H1 (cell line): ENCODE measurements around the gene SH2B3.

Source experiments
- EP300 ChIP-seq, 2 experiments: IDR thresholded peaks; 1 replicate in 1 of 2; 2 replicates in 1 of 2; pipeline ENCODE4 v1.6.1; 2011 to 2012; ENCODE audit warnings: low read depth in 2 of 2, low read length in 2 of 2, mild to moderate bottlenecking in 2 of 2, borderline replicate concordance in 1 of 2, inconsistent platforms in 1 of 2, moderate library complexity in 1 of 2
- JUN ChIP-seq: IDR thresholded peaks from 2 replicates; pipeline ENCODE4 v1.6.1; 2011; ENCODE audit warnings: low read depth, mild to moderate bottlenecking, improper control_type of control experiment, low read length
- POLR2A ChIP-seq, 2 experiments: IDR thresholded peaks; 1 replicate in 1 of 2; 2 replicates in 1 of 2; pipeline ENCODE4 v1.6.1; 2011; ENCODE audit warnings: low read depth in 2 of 2, low read length in 2 of 2, mild to moderate bottlenecking in 2 of 2; ENCODE audit errors: control extremely low read depth in 1 of 2
- POLR2AphosphoS5 ChIP-seq: IDR thresholded peaks from 2 replicates; pipeline ENCODE4 v1.6.1; 2011; ENCODE audit warnings: low read depth, low read length
- RFX5 ChIP-seq: IDR thresholded peaks from 2 replicates; pipeline ENCODE4 v1.6.1; 2011; ENCODE audit warnings: low read depth, low read length, improper control_type of control experiment, borderline replicate concordance
- TAF1 ChIP-seq: IDR thresholded peaks from 2 replicates; pipeline ENCODE4 v1.6.1; 2011; ENCODE audit warnings: mild to moderate bottlenecking, low read depth, low read length
- TF ChIP-seq, protein P1 (sequence below), 3 experiments: IDR thresholded peaks; 1 replicate in 2 of 3; 2 replicates in 1 of 3; pipeline versions ENCODE4 v1.5.1 to v1.6.1; 2011; ENCODE audit warnings: low read length in 3 of 3, mild to moderate bottlenecking in 3 of 3, inconsistent platforms in 2 of 3, low read depth in 1 of 3, moderate library complexity in 1 of 3; ENCODE audit not compliant: insufficient read depth in 1 of 3; ENCODE audit errors: control extremely low read depth in 1 of 3
- TF ChIP-seq, protein P2 (sequence below): IDR thresholded peaks from 2 replicates; pipeline ENCODE4 v1.6.1; 2012; ENCODE audit warnings: inconsistent platforms

DNA sequence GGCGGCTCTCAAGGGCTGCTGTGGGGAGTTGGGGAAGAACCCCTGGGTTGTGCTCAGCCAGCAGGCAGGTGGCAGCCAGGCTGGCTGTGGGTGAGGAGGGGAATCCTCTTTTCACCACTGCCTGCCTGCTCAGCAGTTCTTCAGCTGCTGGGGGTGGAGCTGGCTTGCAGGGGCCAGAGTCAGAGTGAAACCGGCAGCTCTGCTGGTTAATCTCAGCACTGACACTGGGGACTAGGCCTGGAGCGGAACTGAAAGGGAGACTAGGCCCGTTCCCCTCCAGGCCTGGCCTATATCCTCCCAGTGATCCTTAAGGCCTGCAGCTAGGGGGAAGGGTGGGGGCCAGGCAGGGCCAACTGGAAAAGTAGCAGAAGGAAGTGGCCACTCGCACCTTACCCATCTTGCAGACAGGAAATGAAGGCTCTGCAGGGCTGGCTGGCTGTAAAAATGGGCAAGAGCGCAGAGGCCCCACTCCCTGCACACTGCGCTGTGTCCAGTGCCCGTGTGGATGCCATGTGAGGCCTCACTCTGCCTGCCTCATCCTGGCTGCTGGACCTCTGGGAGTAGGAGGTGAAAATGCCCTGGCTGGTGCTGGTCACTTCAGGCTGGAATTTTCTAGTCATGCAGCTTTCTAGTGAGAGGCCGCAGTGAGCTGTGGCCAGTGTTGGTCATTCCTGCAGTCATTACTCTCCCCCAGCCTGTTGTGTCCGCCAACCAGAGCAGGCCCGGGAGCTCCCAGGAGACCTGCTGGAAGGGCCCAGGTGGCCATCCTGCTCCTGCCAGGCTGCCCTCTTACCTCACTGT lies 39.4 kb downstream of the SH2B3 start:
- TF ChIP-seq, protein P1, sequence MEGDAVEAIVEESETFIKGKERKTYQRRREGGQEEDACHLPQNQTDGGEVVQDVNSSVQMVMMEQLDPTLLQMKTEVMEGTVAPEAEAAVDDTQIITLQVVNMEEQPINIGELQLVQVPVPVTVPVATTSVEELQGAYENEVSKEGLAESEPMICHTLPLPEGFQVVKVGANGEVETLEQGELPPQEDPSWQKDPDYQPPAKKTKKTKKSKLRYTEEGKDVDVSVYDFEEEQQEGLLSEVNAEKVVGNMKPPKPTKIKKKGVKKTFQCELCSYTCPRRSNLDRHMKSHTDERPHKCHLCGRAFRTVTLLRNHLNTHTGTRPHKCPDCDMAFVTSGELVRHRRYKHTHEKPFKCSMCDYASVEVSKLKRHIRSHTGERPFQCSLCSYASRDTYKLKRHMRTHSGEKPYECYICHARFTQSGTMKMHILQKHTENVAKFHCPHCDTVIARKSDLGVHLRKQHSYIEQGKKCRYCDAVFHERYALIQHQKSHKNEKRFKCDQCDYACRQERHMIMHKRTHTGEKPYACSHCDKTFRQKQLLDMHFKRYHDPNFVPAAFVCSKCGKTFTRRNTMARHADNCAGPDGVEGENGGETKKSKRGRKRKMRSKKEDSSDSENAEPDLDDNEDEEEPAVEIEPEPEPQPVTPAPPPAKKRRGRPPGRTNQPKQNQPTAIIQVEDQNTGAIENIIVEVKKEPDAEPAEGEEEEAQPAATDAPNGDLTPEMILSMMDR (IDR thresholded peaks at IDR 0.05; ENCODE audit: control extremely low read depth in 1 of 3, insufficient read depth in 1 of 3, low read depth in 1 of 3, low read length in 3 of 3), result no peak
- TF ChIP-seq JUN (no peak), POLR2A (IDR thresholded peaks at IDR 0.05; ENCODE audit: control extremely low read depth in 1 of 2, low read depth in 2 of 2, low read length in 2 of 2) (no peak), POLR2AphosphoS5 (no peak), RFX5 (no peak), TAF1 (no peak), EP300 (IDR thresholded peaks at IDR 0.05; ENCODE audit: borderline replicate concordance in 1 of 2, low read depth in 2 of 2, low read length in 2 of 2) (no peak)
- TF ChIP-seq, protein P2, sequence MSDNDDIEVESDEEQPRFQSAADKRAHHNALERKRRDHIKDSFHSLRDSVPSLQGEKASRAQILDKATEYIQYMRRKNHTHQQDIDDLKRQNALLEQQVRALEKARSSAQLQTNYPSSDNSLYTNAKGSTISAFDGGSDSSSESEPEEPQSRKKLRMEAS, result no peak
